Heart right ventricle (tissue), 16 donors: Measurements from ENCODE around the gene PSME1. TPM values are rescaled to one million over a fixed set of nuclear protein-coding genes. Genes with fewer than 3 reads are reported as not detected.

ENCODE experiments used
- ATAC-seq, 8 donors: fragments of 200-7000 bp; cut with Tn5 transposase; one replicate each; pipeline ENCODE4 v1.9.1; 2020; ENCODE audit warnings: mild to moderate bottlenecking in 8 of 8, moderate library complexity in 8 of 8, moderate number of reproducible peaks in 1 of 8
- DNase-seq, 2 donors: peaks; one replicate each; pipeline ENCODE4 v3.0.0-alpha.2; 2020
- H3K27ac ChIP-seq, 10 donors: fragments of 200-600 bp; sonication (generic) in 2 of 10; one replicate each; pipeline versions ENCODE4 v1.5.0 to v1.8.0; 2020 to 2022; ENCODE audit warnings: mild to moderate bottlenecking in 3 of 10
- H3K27me3 ChIP-seq, 7 donors: fragments of 200-600 bp; one replicate each; pipeline ENCODE4 v1.8.0; 2021 to 2022; ENCODE audit warnings: mild to moderate bottlenecking in 2 of 7
- H3K36me3 ChIP-seq, 9 donors: fragments of 200-600 bp; sonication (generic) in 1 of 9; one replicate each; pipeline versions ENCODE4 v1.5.0 to v1.8.0; 2020 to 2022; ENCODE audit warnings: mild to moderate bottlenecking in 2 of 9
- H3K4me1 ChIP-seq, 9 donors: fragments of 200-600 bp; sonication (generic) in 1 of 9; one replicate each; pipeline versions ENCODE4 v1.5.0 to v1.8.0; 2020 to 2022; ENCODE audit warnings: mild to moderate bottlenecking in 4 of 9
- H3K4me3 ChIP-seq, 10 donors: fragments of 200-600 bp; sonication (generic) in 2 of 10; one replicate each; pipeline versions ENCODE4 v1.5.0 to v1.8.0; 2020 to 2022; ENCODE audit warnings: mild to moderate bottlenecking in 7 of 10, moderate library complexity in 2 of 10
- H3K9me3 ChIP-seq, 11 donors: fragments of 200-600 bp in 10 of 11; sonication (generic) in 2 of 11; one replicate each; pipeline versions ENCODE4 v1.5.0 to v1.8.0; 2013 to 2022; ENCODE audit warnings: mild to moderate bottlenecking in 2 of 11, control low read depth in 1 of 11, moderate library complexity in 1 of 11
- WGBS, 2 donors: extraction: QIAGEN DNeasy Blood & Tissue Kit; methylation state at CpG; one replicate each; pipeline ENCODE4 v1.1.7; 2013; ENCODE audit warnings: inconsistent platforms in 1 of 2; 5-methylcytosine and 5-hydroxymethylcytosine counted together
- intact Hi-C, 10 donors: fragments of 100-400 bp; cut with DNase I; formaldehyde crosslinking; loops; one replicate each; pipeline versions ENCODE4 v1.11.1 to v1.14.2; 2022
- polyA plus RNA-seq, 2 donors: library from polyadenylated mRNA; stranded (reverse); fragments of 200-250 nt; gene quantifications; one replicate each; pipeline ENCODE4 v1.2.3, GENCODE V29; 2013
- total RNA-seq, 10 donors: library from RNA; stranded (reverse); fragmentation: NEBNext Ultra II Directional in 3 of 10; extraction: Animal tissue kit (Norgen Biotek cat#: 25700) in 3 of 10; gene quantifications; one replicate each; pipeline versions ENCODE4 v1.2.1 to v1.2.4, GENCODE V29; 2021 to 2023
- TF ChIP-seq, protein P1 (sequence below), 9 donors: fragments of 200-600 bp; sonication (generic) in 2 of 9; IDR thresholded peaks; one replicate each; pipeline versions ENCODE4 v1.5.0 to v1.8.0; 2021 to 2022; ENCODE audit warnings: antibody characterized with exemption in 9 of 9, mild to moderate bottlenecking in 5 of 9, moderate library complexity in 1 of 9
- donor health status: Arrhythmogenic right ventricular cardiomyopathy.
- donor health status: ischemic (EF 13 %, LVEDD 7.1; RV severe dilation, severe dysfunction).
- donor health status: healthy with polysubstance abuse.
- donor health status: DM: no; HTN: yes; CAD: no.
- donor health status: DM: no; HTN: no; CAD: no.
- donor health status: ischemic (EF 25% LVEDD 6.9; RV normal size, moderate dysfunction).
- donor health status: ischemic (EF 25% LVEDD 5.7; RV mildly dilated, moderate dysfunction).
- donor health status: healthy.
- donor health status: DM: yes; HTN: yes; CAD: no.
- donor health status: Ischemic cardiomyopathy.
- donor health status: ischemic (EF 35%, LVEDD 5.7; RV mildly dilated, moderate dysfunction).
- donor health status: nonischemic (EF 11% LVEDD 7.7; RV severe dilation, severe dysfunction).
- donor health status: DM: yes; HTN: yes; CAD: no.
- donor health status: PGD.
- donor health status: ischemic (EF 29% LVEDD 5.4; RV normal size, mild dysfunction).
- donor health status: nonischemic (EF 23%, LVEDD 6.1; RV moderate dilation, normal function).

Gene PSME1
- total and polyA plus RNA-seq, 12 donors: 84.3 to 341 (median 103) TPM

DNA sequence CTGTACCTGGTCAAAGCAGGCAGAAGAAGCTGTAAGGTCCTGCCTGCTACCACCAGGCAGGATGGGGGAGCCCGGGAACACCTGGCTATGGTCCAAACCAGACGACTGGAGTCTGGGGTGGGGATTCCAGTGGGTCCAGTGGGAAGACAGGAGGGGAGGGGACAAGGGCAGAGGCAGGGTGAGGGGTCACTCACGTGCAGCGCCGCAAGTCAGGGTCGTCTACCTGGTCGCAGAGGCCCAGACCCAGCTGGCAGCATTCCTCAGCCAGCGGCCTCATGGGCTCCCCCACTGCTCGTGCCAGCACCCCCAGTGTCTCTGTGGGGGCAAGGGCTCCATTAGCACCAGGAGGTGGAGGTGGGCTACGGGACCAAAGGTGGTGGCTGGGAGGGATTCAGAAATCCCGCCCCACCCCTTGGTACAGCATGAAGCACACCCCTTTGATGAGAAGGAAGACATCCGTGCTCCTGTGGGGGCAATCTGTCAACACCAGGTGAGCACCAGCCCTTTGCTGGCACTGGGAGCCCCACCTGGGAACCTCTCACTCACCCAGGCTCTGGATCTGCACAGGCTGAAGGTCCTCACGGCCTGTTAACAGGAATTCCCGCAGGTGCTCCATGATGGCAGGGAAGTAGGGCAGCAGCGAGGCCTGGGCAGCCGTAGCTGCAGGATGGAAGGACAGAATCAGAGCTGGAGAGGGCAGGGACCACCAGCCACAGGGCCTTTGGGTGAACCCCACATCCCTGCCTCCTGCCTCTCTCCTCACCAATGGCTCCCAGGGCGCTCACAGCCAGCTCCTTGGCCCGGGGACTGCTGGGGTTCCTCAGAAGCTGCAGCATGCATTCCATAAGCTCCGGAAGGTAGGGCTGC is 48.3 kb downstream of the PSME1 start:
- DNase-seq: no peak

DNA sequence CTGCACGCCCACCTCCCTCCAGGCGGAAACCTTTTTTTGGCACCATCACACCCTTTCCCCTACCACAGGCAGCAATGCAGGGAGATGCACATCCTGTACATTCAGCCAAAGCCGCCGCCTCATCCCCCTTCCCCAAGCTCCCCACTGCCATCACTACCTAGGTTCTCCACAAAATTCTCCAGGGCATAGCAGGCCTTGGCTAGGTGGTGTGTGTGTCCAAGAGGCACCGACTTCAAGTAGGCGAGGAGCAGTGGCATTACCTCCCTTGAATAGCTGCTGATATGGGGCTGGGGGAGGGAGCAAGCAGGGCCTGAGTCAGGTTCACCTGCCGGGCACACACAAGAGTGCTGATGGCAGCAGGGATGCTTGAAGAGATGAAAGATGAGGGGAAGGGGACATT is 49.0 kb downstream of the PSME1 start:
- ATAC-seq (no peak), DNase-seq (no peak)
- 92 to 97% methylated on average over 7 of the region's 7 CpGs for WGBS, 2 donors
- no peaks in the 10 kb centered on the region for H3K9me3 ChIP-seq
- intact Hi-C loops: no loop called here
- TF ChIP-seq, protein P1, sequence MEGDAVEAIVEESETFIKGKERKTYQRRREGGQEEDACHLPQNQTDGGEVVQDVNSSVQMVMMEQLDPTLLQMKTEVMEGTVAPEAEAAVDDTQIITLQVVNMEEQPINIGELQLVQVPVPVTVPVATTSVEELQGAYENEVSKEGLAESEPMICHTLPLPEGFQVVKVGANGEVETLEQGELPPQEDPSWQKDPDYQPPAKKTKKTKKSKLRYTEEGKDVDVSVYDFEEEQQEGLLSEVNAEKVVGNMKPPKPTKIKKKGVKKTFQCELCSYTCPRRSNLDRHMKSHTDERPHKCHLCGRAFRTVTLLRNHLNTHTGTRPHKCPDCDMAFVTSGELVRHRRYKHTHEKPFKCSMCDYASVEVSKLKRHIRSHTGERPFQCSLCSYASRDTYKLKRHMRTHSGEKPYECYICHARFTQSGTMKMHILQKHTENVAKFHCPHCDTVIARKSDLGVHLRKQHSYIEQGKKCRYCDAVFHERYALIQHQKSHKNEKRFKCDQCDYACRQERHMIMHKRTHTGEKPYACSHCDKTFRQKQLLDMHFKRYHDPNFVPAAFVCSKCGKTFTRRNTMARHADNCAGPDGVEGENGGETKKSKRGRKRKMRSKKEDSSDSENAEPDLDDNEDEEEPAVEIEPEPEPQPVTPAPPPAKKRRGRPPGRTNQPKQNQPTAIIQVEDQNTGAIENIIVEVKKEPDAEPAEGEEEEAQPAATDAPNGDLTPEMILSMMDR (IDR thresholded peaks at IDR 0.05): no peak
- peaks cover 4 to 33% (median 25%) of the 10 kb centered on the region in 9 donors for H3K4me1 ChIP-seq
- H3K4me3 ChIP-seq: no peak overlapping the region
- no peaks in the 10 kb centered on the region for H3K27me3 ChIP-seq
- peaks cover 0 to 80% (median 23%) of the 10 kb centered on the region in 9 donors for H3K36me3 ChIP-seq
- H3K27ac ChIP-seq: no peak overlapping the region

More for the DNA sequence above, 48.3 kb downstream of the PSME1 start:
- intact Hi-C loops: no loop called here
- ATAC-seq: no peak
- no peak overlapping the region for H3K4me3 ChIP-seq
- no peak overlapping the region for H3K27ac ChIP-seq
- WGBS, 2 donors: 88 to 89% methylated on average over 19 of the region's 19 CpGs
- H3K27me3 ChIP-seq: no peaks in the 10 kb centered on the region
- H3K9me3 ChIP-seq: no peaks in the 10 kb centered on the region
- peaks cover 0 to 80% (median 25%) of the 10 kb centered on the region in 9 donors for H3K36me3 ChIP-seq
- TF ChIP-seq, protein P1 (IDR thresholded peaks at IDR 0.05): no peak
- peaks cover 4 to 37% (median 31%) of the 10 kb centered on the region in 9 donors for H3K4me1 ChIP-seq

DNA sequence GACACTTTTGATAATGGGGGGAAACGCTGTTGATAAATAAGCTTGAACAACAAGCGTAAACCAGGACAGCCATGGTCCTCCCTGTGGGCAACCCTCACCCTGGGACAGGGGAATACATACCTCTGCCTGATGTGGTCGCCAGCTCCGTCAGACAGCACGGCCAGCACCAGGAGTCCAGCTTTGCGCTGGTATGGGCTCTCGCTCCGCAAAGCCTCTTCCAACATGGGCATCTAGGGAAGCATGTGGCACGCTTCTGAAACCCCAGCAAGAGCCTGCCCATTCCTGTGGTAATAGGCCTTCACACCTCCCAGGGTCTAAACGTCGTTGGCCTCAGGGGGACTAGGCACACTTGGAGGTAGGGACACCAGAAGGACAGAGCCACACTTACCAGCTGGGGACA is 49.7 kb downstream of the PSME1 start:
- Histone ChIP-seq H3K27ac (no peak overlapping the region), H3K4me1 (peaks cover 4 to 26% (median 19%) of the 10 kb centered on the region in 9 donors), H3K9me3 (no peaks in the 10 kb centered on the region), H3K36me3 (peaks cover 0 to 78% (median 20%) of the 10 kb centered on the region in 9 donors), H3K27me3 (no peaks in the 10 kb centered on the region), H3K4me3 (no peak overlapping the region)
- TF ChIP-seq, protein P1 (IDR thresholded peaks at IDR 0.05): no peak
- intact Hi-C loops: no loop called here
- no peak for DNase-seq
- 93 to 94% methylated on average over 11 of the region's 11 CpGs for WGBS, 2 donors
- ATAC-seq: no peak

DNA sequence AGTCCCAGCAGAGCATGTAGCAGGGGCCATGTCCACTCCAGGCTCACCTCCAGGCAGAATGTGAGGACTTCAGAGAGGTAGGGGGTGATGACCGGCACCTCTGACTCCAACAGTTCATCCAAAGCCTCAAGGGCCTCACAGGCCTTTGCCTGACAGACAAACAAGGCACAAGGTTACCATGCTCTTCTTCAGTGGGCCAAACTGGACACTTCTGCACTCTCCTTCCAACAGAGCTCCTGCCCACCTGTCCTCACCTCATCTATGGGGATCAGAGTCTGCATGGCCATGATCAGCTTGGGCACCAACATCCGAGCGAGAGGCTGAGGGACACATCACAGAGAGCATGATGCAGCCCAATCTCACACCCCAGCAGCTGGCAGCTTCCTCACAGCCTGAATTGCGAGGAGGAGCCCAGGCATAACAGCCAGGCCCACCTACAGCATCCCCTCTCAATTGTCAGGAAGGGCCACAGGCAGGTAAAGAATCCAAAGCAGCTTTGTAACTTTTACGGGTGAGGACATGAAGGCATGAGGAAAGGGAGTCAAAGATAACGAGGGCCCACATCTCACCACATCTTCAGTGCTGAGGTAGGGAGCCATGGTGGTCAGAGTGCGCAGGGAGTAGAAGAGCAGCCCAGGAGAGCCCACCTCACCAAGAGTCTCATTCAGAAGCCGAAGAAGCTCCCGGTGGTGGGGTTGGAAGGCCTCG is 51.0 kb downstream of the PSME1 start:
- 93 to 95% methylated on average over 10 of the region's 10 CpGs for WGBS, 2 donors
- H3K36me3 ChIP-seq: peaks cover 0 to 77% (median 24%) of the 10 kb centered on the region in 9 donors
- H3K27ac ChIP-seq: no peak overlapping the region
- no peak for ATAC-seq
- intact Hi-C loops: no loop called here
- peak overlapping the region in 1 of 10 donors; percentile 94 for H3K4me3 ChIP-seq
- DNase-seq: no peak
- H3K4me1 ChIP-seq: peaks cover 4 to 24% (median 19%) of the 10 kb centered on the region in 9 donors
- TF ChIP-seq, protein P1 (IDR thresholded peaks at IDR 0.05): no peak
- no peaks in the 10 kb centered on the region for H3K27me3 ChIP-seq
- no peaks in the 10 kb centered on the region for H3K9me3 ChIP-seq
